ENCODE results near the gene CLTB. TPM values are rescaled to one million over a fixed set of nuclear protein-coding genes. Genes with fewer than 3 reads are reported as not detected.

Gene CLTB
- polyA plus RNA-seq, 3 donors: 63.2 to 87.6 (median 75.2) TPM

DNA sequence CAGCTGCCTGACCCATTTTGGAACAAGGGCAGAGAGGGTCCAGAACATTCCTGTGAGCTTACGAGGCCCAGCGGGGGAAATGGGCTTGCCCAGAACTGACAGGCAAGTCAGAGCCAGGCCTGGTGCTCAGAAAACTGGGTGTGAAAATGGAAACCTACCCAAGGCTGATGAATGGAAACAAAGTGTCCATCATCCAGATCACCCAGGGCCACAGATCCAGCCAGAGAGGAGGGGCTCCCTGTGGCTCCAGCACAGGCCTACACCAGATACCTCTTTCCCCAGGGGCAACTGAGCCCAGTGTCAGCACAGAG lies 3.1 kb downstream of the CLTB start:
- Histone ChIP-seq H3K27ac (ENCODE audit: low read depth in 1 of 2, low read length in 2 of 2) (no peak overlapping the region), H3K9ac (ENCODE audit: insufficient read depth, low read length, poor library complexity, severe bottlenecking) (peak overlapping the region; percentile 21), H3K4me3 (replicated peaks in 1 of 3; ENCODE audit: low read depth in 2 of 3, low read length in 3 of 3) (no peak overlapping the region), H3K4me1 (ENCODE audit: control insufficient read depth in 1 of 2, insufficient read depth in 2 of 2, low read length in 2 of 2) (peaks cover 16 to 23% of the 10 kb centered on the region in 2 donors), H3K4me2 (replicated peaks; ENCODE audit: extremely low read depth, low read length, poor library complexity, severe bottlenecking) (no peak overlapping the region), H2AFZ (ENCODE audit: insufficient read depth, low read depth, low read length, poor library complexity, severe bottlenecking) (no peak overlapping the region), H3K27me3 (ENCODE audit: control insufficient read depth in 2 of 2, insufficient read depth in 2 of 2, low read length in 2 of 2) (no peaks in the 10 kb centered on the region), H4K20me1 (ENCODE audit: insufficient read depth, low read length) (peaks cover 24% of the 10 kb centered on the region), H3K79me2 (ENCODE audit: insufficient read depth, low read length) (peaks cover 36% of the 10 kb centered on the region), H3K9me3 (replicated peaks in 1 of 2; ENCODE audit: control insufficient read depth in 1 of 2, insufficient read depth in 1 of 2, low read length in 2 of 2) (no peaks in the 10 kb centered on the region), H3K36me3 (replicated peaks in 1 of 2; ENCODE audit: control insufficient read depth in 1 of 2, insufficient read depth in 2 of 2, low read length in 2 of 2) (peaks cover 17 to 31% of the 10 kb centered on the region in 2 donors)
- intact Hi-C loops (cut with micrococcal nuclease): loop anchor here (10.0 kb wide), 2 partner anchors 122 to 1722 kb away; partner anchors contain the start of genes RMND5B (in 1 of the 2) and RNF44 (in 1 of the 2)
- 100% methylated on average over 2 of the region's 2 CpGs for WGBS (ENCODE audit: insufficient coverage)
- H3K27ac Mint-ChIP-seq: peak overlapping the region in 3 of 7 donors; percentile 5 to 80 (median 26)
- H3K4me1 Mint-ChIP-seq: peaks cover 48% of the 10 kb centered on the region
- peaks cover 30 to 39% of the 10 kb centered on the region in 2 donors for H3K36me3 Mint-ChIP-seq
- H3K27me3 Mint-ChIP-seq (ENCODE audit: low read depth in 3 of 3): peaks cover 0 to 4% (median 0%) of the 10 kb centered on the region in 3 donors
- no peaks in the 10 kb centered on the region for H3K9me3 Mint-ChIP-seq
- DNase-seq: no peak
- no peak overlapping the region for H3K4me3 Mint-ChIP-seq
- TF ChIP-seq, protein P1, sequence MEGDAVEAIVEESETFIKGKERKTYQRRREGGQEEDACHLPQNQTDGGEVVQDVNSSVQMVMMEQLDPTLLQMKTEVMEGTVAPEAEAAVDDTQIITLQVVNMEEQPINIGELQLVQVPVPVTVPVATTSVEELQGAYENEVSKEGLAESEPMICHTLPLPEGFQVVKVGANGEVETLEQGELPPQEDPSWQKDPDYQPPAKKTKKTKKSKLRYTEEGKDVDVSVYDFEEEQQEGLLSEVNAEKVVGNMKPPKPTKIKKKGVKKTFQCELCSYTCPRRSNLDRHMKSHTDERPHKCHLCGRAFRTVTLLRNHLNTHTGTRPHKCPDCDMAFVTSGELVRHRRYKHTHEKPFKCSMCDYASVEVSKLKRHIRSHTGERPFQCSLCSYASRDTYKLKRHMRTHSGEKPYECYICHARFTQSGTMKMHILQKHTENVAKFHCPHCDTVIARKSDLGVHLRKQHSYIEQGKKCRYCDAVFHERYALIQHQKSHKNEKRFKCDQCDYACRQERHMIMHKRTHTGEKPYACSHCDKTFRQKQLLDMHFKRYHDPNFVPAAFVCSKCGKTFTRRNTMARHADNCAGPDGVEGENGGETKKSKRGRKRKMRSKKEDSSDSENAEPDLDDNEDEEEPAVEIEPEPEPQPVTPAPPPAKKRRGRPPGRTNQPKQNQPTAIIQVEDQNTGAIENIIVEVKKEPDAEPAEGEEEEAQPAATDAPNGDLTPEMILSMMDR (IDR thresholded peaks at IDR 0.05): no peak

DNA sequence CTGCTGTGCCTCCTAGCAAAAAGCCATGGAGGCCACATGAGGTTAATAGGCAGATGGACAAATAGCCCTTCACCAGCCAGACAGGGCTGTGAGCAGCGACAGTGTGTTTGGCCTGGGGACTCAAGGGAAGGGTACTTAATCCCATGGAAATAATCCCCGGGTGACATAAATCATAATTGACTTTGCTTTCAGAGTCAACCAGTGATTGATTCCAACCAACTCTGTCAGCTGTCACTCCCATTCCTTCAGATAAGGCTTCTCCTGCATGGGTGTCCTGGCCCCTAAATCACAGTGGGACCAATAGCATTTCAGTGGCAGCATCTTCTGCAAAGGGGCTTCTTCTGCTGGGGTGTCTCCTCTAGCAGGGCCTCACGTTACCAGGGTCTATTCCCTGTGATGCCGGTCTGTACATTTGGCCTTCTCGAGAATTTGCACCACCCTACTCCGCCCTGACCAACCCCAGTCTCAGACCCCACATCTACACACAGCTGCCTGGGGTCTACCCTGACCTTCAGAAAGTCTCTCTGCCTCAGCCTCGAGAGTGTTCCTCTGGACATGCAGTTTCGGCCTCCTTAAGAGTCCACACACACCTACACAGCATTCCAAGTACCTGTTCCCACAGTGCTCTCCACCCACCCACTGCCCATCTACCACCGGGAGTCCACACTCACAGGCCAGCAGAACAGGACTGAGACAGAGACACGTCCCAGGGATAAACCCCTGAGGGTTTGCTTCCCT lies 3.7 kb downstream of the CLTB start:
- H3K4me2 ChIP-seq (replicated peaks; ENCODE audit: extremely low read depth, low read length, poor library complexity, severe bottlenecking): no peak overlapping the region
- H3K79me2 ChIP-seq (ENCODE audit: insufficient read depth, low read length): peaks cover 36% of the 10 kb centered on the region

More for the DNA sequence above, 3.7 kb downstream of the CLTB start:
- H2AFZ ChIP-seq (ENCODE audit: insufficient read depth, low read depth, low read length, poor library complexity, severe bottlenecking): no peak overlapping the region
- peaks cover 24% of the 10 kb centered on the region for H4K20me1 ChIP-seq (ENCODE audit: insufficient read depth, low read length)
- Mint-ChIP-seq H3K27me3 (ENCODE audit: low read depth in 3 of 3) (peaks cover 0 to 4% (median 0%) of the 10 kb centered on the region in 3 donors), H3K4me1 (peaks cover 48% of the 10 kb centered on the region), H3K4me3 (no peak overlapping the region), H3K9me3 (no peaks in the 10 kb centered on the region), H3K36me3 (peaks cover 35 to 44% of the 10 kb centered on the region in 2 donors), H3K27ac (peak overlapping the region in 4 of 7 donors; percentile 5 to 80 (median 38))
- no peaks in the 10 kb centered on the region for H3K27me3 ChIP-seq (ENCODE audit: control insufficient read depth in 2 of 2, insufficient read depth in 2 of 2, low read length in 2 of 2)
- H3K9me3 ChIP-seq (replicated peaks in 1 of 2; ENCODE audit: control insufficient read depth in 1 of 2, insufficient read depth in 1 of 2, low read length in 2 of 2): no peaks in the 10 kb centered on the region
- intact Hi-C loops (cut with micrococcal nuclease): loop anchor here (10.0 kb wide), 2 partner anchors 122 to 1722 kb away; partner anchors contain the start of genes RMND5B (in 1 of the 2) and RNF44 (in 1 of the 2)
- no peak for DNase-seq
- TF ChIP-seq, protein P1 (IDR thresholded peaks at IDR 0.05): no peak
- peak overlapping the region; percentile 21 for H3K9ac ChIP-seq (ENCODE audit: insufficient read depth, low read length, poor library complexity, severe bottlenecking)
- peaks cover 20 to 36% of the 10 kb centered on the region in 2 donors for H3K36me3 ChIP-seq (replicated peaks in 1 of 2; ENCODE audit: control insufficient read depth in 1 of 2, insufficient read depth in 2 of 2, low read length in 2 of 2)
- peaks cover 16 to 23% of the 10 kb centered on the region in 2 donors for H3K4me1 ChIP-seq (ENCODE audit: control insufficient read depth in 1 of 2, insufficient read depth in 2 of 2, low read length in 2 of 2)
- H3K27ac ChIP-seq (ENCODE audit: low read depth in 1 of 2, low read length in 2 of 2): no peak overlapping the region
- H3K4me3 ChIP-seq (replicated peaks in 1 of 3; ENCODE audit: low read depth in 2 of 3, low read length in 3 of 3): no peak overlapping the region
- WGBS (ENCODE audit: insufficient coverage): 92% methylated on average over 10 of the region's 10 CpGs
